Adrenal gland (tissue), 12 donors: ENCODE data around the gene LRBA. TPM values are rescaled to one million over a fixed set of nuclear protein-coding genes. Genes with fewer than 3 reads are reported as not detected.

Experiments used
- DNase-seq, 7 donors: peaks; one replicate each; pipeline ENCODE4 v3.0.0-alpha.2; 2019 to 2020
- H3K27ac ChIP-seq, 5 donors: fragments of 200-600 bp; sonication (generic) in 4 of 5; 1 replicate in 3 of 5; 2 replicates in 2 of 5; pipeline versions ENCODE4 v1.5.1 to v1.8.0; 2016 to 2020; ENCODE audit warnings: mild to moderate bottlenecking in 1 of 5
- H3K27me3 ChIP-seq: fragments of 200-600 bp; 2 replicates; pipeline ENCODE4 v1.8.0; 2021
- H3K36me3 ChIP-seq, 2 donors: fragments of 200-600 bp; replicated peaks in 1 of 2; 1 replicate in 1 of 2; 2 replicates in 1 of 2; pipeline versions ENCODE4 v1.5.1 to v1.8.0; 2018 to 2022
- H3K4me1 ChIP-seq, 2 donors: fragments of 200-600 bp; replicated peaks in 1 of 2; 1 replicate in 1 of 2; 2 replicates in 1 of 2; pipeline versions ENCODE4 v1.5.1 to v1.8.0; 2018 to 2021
- H3K4me3 ChIP-seq, 4 donors: fragments of 200-600 bp; sonication (generic) in 3 of 4; one replicate each; pipeline ENCODE4 v1.5.1; 2016 to 2018
- H3K9me3 ChIP-seq, 3 donors: fragments of 200-600 bp; sonication (generic) in 1 of 3; replicated peaks in 1 of 3; 1 replicate in 2 of 3; 2 replicates in 1 of 3; pipeline versions ENCODE4 v1.5.1 to v1.8.0; 2016 to 2021
- POLR2A ChIP-seq, 2 donors: fragments of 450-650 bp; IDR thresholded peaks; one replicate each; pipeline ENCODE4 v1.6.1; 2017; ENCODE audit warnings: antibody characterized with exemption in 2 of 2, mild to moderate bottlenecking in 2 of 2, moderate library complexity in 1 of 2
- WGBS, 4 donors: extraction: QIAGEN DNeasy Blood & Tissue Kit in 2 of 4; methylation state at CpG; one replicate each; pipeline versions ENCODE4 v1.1.5 to v1.1.7; 2013 to 2017; 5-methylcytosine and 5-hydroxymethylcytosine counted together
- intact Hi-C, 2 donors: fragments of 100-400 bp; cut with DNase I; formaldehyde crosslinking; loops; one replicate each; pipeline versions ENCODE4 v1.14.1 to v1.15.0; 2022 to 2023
- polyA plus RNA-seq, 3 donors: library from polyadenylated mRNA; stranded (reverse); fragments of 200-250 nt in 2 of 3; fragments of 350-450 nt in 1 of 3; fragmentation: Illumina TruSeq in 1 of 3; extraction: RNeasy Lipid Tissue Mini Kit (QIAGEN cat#74804) in 1 of 3; gene quantifications; one replicate each; pipeline ENCODE4 v1.2.3, GENCODE V29; 2013 to 2014
- total RNA-seq, 9 donors: library from RNA; depleted of rRNA in 4 of 9; stranded (reverse); fragments of >200 nt in 4 of 9; fragments of 120-200 nt in 1 of 9; fragmentation: NEBNext Ultra II Directional in 1 of 9; extraction: Animal tissue kit (Norgen Biotek cat#: 25700) in 1 of 9; gene quantifications; one replicate each; pipeline versions ENCODE4 v1.1.0 to v1.2.4, GENCODE V29; 2013 to 2023
- TF ChIP-seq, protein P1 (sequence below), 6 experiments: fragments of 450-650 bp in 4 of 6; fragments of 200-600 bp in 2 of 6; sonication (generic) in 1 of 6; IDR thresholded peaks; 1 replicate in 5 of 6; 2 replicates in 1 of 6; pipeline versions ENCODE4 v1.5.1 to v1.8.0; 2016 to 2021; ENCODE audit warnings: antibody characterized with exemption in 6 of 6, mild to moderate bottlenecking in 2 of 6, moderate library complexity in 1 of 6
- donor health status: healthy with polysubstance abuse.
- donor health status: Bipolar disorder and iron deficiency.
- donor health status: DM: yes; HTN: yes; CAD: no.
- donor health status: DM: no; HTN: no; CAD: no.
- donor health status: DM: no; HTN: no; CAD: no.
- donor health status: DM: yes; HTN: yes; CAD: no.

LRBA gene
- total and polyA plus RNA-seq, 12 donors = 9.6 to 106 (median 40.6) TPM

- H3K36me3 ChIP-seq = no peaks in the 10 kb centered on the region
- TF ChIP-seq, protein P1, sequence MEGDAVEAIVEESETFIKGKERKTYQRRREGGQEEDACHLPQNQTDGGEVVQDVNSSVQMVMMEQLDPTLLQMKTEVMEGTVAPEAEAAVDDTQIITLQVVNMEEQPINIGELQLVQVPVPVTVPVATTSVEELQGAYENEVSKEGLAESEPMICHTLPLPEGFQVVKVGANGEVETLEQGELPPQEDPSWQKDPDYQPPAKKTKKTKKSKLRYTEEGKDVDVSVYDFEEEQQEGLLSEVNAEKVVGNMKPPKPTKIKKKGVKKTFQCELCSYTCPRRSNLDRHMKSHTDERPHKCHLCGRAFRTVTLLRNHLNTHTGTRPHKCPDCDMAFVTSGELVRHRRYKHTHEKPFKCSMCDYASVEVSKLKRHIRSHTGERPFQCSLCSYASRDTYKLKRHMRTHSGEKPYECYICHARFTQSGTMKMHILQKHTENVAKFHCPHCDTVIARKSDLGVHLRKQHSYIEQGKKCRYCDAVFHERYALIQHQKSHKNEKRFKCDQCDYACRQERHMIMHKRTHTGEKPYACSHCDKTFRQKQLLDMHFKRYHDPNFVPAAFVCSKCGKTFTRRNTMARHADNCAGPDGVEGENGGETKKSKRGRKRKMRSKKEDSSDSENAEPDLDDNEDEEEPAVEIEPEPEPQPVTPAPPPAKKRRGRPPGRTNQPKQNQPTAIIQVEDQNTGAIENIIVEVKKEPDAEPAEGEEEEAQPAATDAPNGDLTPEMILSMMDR (IDR thresholded peaks at IDR 0.05) = no peak
- TF ChIP-seq POLR2A (IDR thresholded peaks at IDR 0.05) = no peak
- no peak for DNase-seq
- no peaks in the 10 kb centered on the region for H3K4me1 ChIP-seq
- 93 to 97% (median 93%) methylated on average over 1 of the region's 1 CpG for WGBS, 4 donors
- H3K4me3 ChIP-seq = no peak overlapping the region
- H3K9me3 ChIP-seq = no peaks in the 10 kb centered on the region
- intact Hi-C loops = no loop called here
- H3K27ac ChIP-seq = no peak overlapping the region
- H3K27me3 ChIP-seq = no peaks in the 10 kb centered on the region
Measured at GRCh38 chr4:150475763-150476162, 539.3 kb downstream of the LRBA start.

DNA sequence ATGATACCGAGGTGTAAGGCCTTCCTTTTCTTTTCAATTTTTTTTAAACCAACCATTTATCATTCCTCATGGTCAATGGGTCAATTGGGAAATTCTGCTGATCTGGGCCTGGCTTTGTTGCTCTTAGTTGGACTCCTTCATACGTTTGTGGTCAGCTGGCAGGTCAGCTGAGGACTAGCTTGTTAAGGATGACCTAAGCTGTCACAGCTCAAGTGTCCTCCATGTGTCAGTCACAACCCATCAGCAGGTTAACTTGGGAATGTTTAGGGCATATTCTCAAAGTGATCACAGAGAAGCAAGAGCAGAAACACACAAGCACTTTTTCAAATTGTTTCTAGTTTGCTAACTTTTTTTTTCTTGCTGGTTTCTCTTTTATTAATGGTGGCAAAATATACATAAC lies 550.6 kb downstream of the LRBA start:
- TF ChIP-seq, protein P1 (IDR thresholded peaks at IDR 0.05) = no peak
- TF ChIP-seq POLR2A (IDR thresholded peaks at IDR 0.05) = no peak
- no peaks in the 10 kb centered on the region for H3K36me3 ChIP-seq
- H3K27ac ChIP-seq = no peak overlapping the region
- no peaks in the 10 kb centered on the region for H3K27me3 ChIP-seq
- WGBS, 4 donors = 60 to 72% (median 65%) methylated on average over 2 of the region's 2 CpGs
- H3K4me3 ChIP-seq = no peak overlapping the region
- DNase-seq = no peak
- intact Hi-C loops = no loop called here
- no peaks in the 10 kb centered on the region for H3K4me1 ChIP-seq
- peaks cover 0 to 9% (median 0%) of the 10 kb centered on the region in 3 donors for H3K9me3 ChIP-seq

DNA sequence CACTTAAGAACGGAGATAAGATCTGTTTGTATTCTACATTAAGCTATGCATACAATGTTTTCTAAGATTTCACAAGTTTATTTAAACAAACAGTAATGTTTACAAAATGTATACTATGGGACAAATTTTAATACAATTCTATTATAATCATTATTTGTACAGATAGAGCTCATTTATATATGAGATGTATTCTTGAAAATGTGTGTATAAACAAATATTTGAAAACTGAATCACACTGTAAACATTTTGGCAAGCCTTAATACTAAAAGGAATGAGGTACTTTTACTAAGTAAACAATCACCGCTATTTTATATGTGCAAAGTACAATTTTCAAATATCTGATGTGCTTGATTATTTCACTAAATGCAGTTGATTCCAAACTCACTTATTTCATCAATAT lies 552.3 kb downstream of the LRBA start:
- no peak for TF ChIP-seq POLR2A (IDR thresholded peaks at IDR 0.05)
- TF ChIP-seq, protein P1 (IDR thresholded peaks at IDR 0.05) = no peak
- 90 to 95% (median 93%) methylated on average over 2 of the region's 2 CpGs for WGBS, 4 donors
- H3K4me3 ChIP-seq = no peak overlapping the region
- no peaks in the 10 kb centered on the region for H3K36me3 ChIP-seq
- no peak overlapping the region for H3K27ac ChIP-seq
- no peaks in the 10 kb centered on the region for H3K9me3 ChIP-seq
- no peaks in the 10 kb centered on the region for H3K4me1 ChIP-seq
- intact Hi-C loops = no loop called here
- H3K27me3 ChIP-seq = no peaks in the 10 kb centered on the region
- no peak for DNase-seq

DNA sequence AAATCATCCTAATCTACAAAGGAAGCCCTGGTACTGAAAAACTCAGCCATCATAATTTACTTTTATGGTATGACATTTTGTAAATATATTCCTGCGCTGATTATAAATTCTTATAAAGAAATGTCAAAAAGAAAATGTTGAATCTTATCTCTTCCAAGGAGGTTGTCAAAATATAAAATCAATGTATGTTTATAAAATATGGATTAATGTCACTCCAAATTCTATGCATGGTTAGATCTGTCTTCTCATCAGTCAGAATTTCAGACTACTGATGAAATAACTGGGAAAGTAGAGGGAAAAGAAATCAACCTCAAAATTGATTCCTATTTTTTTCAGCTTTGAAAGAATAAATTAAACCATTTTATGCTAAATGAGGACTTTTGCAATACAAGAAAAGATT lies 553.1 kb downstream of the LRBA start:
- intact Hi-C loops = no loop called here
- no peak for DNase-seq
- no peak overlapping the region for H3K4me3 ChIP-seq
- no peaks in the 10 kb centered on the region for H3K9me3 ChIP-seq
- H3K36me3 ChIP-seq = no peaks in the 10 kb centered on the region
- no peaks in the 10 kb centered on the region for H3K27me3 ChIP-seq
- no peaks in the 10 kb centered on the region for H3K4me1 ChIP-seq
- H3K27ac ChIP-seq = no peak overlapping the region
- TF ChIP-seq POLR2A (IDR thresholded peaks at IDR 0.05) = no peak
- TF ChIP-seq, protein P1 (IDR thresholded peaks at IDR 0.05) = no peak
- 93 to 95% (median 95%) methylated on average over 1 of the region's 1 CpG for WGBS, 4 donors
